A549 (cell line): ENCODE results near the gene ZNF365.

ENCODE experiments used
- CTCF ChIP-seq: fragments of >200 bp; sonication (Bioruptor Twin); formaldehyde crosslinking; IDR thresholded peaks from 3 replicates; pipeline ENCODE4 v1.5.1; 2016
- EHF ChIP-seq: fragments of 250-450 bp; sonication (Bioruptor Pico); IDR thresholded peaks from 2 replicates; pipeline ENCODE4 v1.5.0; 2020; ENCODE audit warnings: mild to moderate bottlenecking
- EP300 ChIP-seq, 2 experiments: fragments of >200 bp; sonication (Bioruptor Twin); formaldehyde crosslinking; IDR thresholded peaks; 2 replicates in 1 of 2; 3 replicates in 1 of 2; pipeline ENCODE4 v1.6.1; 2016 to 2017
- JUNB ChIP-seq: fragments of >200 bp; sonication (Bioruptor Twin); formaldehyde crosslinking; IDR thresholded peaks from 2 replicates; pipeline ENCODE4 v1.6.1; 2016
- MAFK ChIP-seq: fragments of 450-650 bp; IDR thresholded peaks from 2 replicates; pipeline ENCODE4 v1.6.1; 2014; ENCODE audit not compliant: partially characterized antibody
- MAX ChIP-seq: IDR thresholded peaks from 2 replicates; pipeline ENCODE4 v1.6.1; 2012
- POLR2A ChIP-seq: IDR thresholded peaks from 2 replicates; pipeline ENCODE4 v1.6.1; 2012; ENCODE audit warnings: mild to moderate bottlenecking, low read length
- POLR2AphosphoS2 ChIP-seq: conservative IDR thresholded peaks from 2 replicates; pipeline ENCODE4 v1.6.1; 2012; ENCODE audit warnings: low read length, improper control_type of control experiment, inconsistent platforms
- RAD21 ChIP-seq, 2 experiments: fragments of >200 bp in 1 of 2; sonication (Bioruptor Twin) in 1 of 2; formaldehyde crosslinking in 1 of 2; IDR thresholded peaks in 1 of 2; conservative IDR thresholded peaks in 1 of 2; 2 replicates in 1 of 2; 3 replicates in 1 of 2; pipeline ENCODE4 v1.6.1; 2012 to 2018; ENCODE audit warnings: inconsistent platforms in 1 of 2
- RFX5 ChIP-seq: fragments of 450-650 bp; IDR thresholded peaks from 2 replicates; pipeline ENCODE4 v1.7.1; 2014; ENCODE audit warnings: antibody characterized with exemption, mild to moderate bottlenecking, moderate library complexity
- SMC3 ChIP-seq: fragments of >200 bp; sonication (Bioruptor Twin); formaldehyde crosslinking; IDR thresholded peaks from 3 replicates; pipeline ENCODE4 v1.6.1; 2018; ENCODE audit warnings: inconsistent platforms
- ZNF302 ChIP-seq: fragments of 250-450 bp; sonication (Bioruptor Pico); IDR thresholded peaks from 2 replicates; pipeline ENCODE4 v1.9.0; 2021; ENCODE audit warnings: inconsistent platforms, mild to moderate bottlenecking, moderate library complexity
- TF ChIP-seq, protein P1 (sequence below): fragments of 450-650 bp; IDR thresholded peaks from 2 replicates; pipeline ENCODE4 v1.6.1; 2014; ENCODE audit warnings: antibody characterized with exemption

- TF ChIP-seq ZNF302 (no peak), CTCF (no peak), JUNB (no peak), EP300 (IDR thresholded peaks at IDR 0.05) (no peak), MAX (no peak), RFX5 (no peak), POLR2AphosphoS2 (no peak), RAD21 (conservative IDR thresholded peaks at IDR 0.05 in 1 of 2, IDR thresholded peaks at IDR 0.05 in 1 of 2) (no peak), POLR2A (no peak), MAFK (no peak), EHF (CRISPR knock-in tag) (no peak), SMC3 (no peak)
- TF ChIP-seq, protein P1, sequence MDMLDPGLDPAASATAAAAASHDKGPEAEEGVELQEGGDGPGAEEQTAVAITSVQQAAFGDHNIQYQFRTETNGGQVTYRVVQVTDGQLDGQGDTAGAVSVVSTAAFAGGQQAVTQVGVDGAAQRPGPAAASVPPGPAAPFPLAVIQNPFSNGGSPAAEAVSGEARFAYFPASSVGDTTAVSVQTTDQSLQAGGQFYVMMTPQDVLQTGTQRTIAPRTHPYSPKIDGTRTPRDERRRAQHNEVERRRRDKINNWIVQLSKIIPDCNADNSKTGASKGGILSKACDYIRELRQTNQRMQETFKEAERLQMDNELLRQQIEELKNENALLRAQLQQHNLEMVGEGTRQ = no peak
Measured at GRCh38 chr10:62430881-62431280, 56.7 kb downstream of the ZNF365 start.
